ENCODE measurements around the gene ZNF627. TPM values are rescaled to one million over a fixed set of nuclear protein-coding genes. Genes with fewer than 3 reads are reported as not detected.
"Not testable (repeated sequence)": the region's sequence is repeated elsewhere in the genome, so short reads cannot be mapped to it uniquely, and the experiment has no call there.

The ZNF627 gene
- total RNA-seq, 2 donors from 2014 or later, result 8.1 to 8.5 TPM

- peak overlapping the region; percentile 88 to 97 for H3K4me3 Mint-ChIP-seq
- H3K27ac Mint-ChIP-seq, result peak overlapping the region; percentile 74
- ATAC-seq (replicated peaks in 1 of 2) (peak; percentile 72 to 73), DNase-seq (peak; percentile 77 to 79)
- H3K27me3 Mint-ChIP-seq (ENCODE audit: low read depth), result no peaks in the 10 kb centered on the region
- H3K36me3 Mint-ChIP-seq (ENCODE audit: insufficient read depth in 2 of 2), result peaks cover 5 to 6% of the 10 kb centered on the region in 2 donors
- H3K4me1 Mint-ChIP-seq (ENCODE audit: low read depth), result peaks cover 62% of the 10 kb centered on the region
- no peaks in the 10 kb centered on the region for H3K9me3 Mint-ChIP-seq
These were observed 36.8 kb upstream of the ZNF627 start for GRCh38 chr19:11560404-11561051.

- Mint-ChIP-seq H3K4me3 (no peak overlapping the region), H3K9me3 (no peaks in the 10 kb centered on the region), H3K27me3 (ENCODE audit: low read depth) (no peaks in the 10 kb centered on the region), H3K27ac (no peak overlapping the region), H3K36me3 (ENCODE audit: insufficient read depth in 2 of 2) (peaks cover 5% of the 10 kb centered on the region in 2 donors), H3K4me1 (ENCODE audit: low read depth) (peaks cover 47% of the 10 kb centered on the region)
- DNase-seq, result no peak
- ATAC-seq (replicated peaks in 1 of 2), result no peak
These were observed 33.8 kb upstream of the ZNF627 start for GRCh38 chr19:11563532-11563931.

DNA sequence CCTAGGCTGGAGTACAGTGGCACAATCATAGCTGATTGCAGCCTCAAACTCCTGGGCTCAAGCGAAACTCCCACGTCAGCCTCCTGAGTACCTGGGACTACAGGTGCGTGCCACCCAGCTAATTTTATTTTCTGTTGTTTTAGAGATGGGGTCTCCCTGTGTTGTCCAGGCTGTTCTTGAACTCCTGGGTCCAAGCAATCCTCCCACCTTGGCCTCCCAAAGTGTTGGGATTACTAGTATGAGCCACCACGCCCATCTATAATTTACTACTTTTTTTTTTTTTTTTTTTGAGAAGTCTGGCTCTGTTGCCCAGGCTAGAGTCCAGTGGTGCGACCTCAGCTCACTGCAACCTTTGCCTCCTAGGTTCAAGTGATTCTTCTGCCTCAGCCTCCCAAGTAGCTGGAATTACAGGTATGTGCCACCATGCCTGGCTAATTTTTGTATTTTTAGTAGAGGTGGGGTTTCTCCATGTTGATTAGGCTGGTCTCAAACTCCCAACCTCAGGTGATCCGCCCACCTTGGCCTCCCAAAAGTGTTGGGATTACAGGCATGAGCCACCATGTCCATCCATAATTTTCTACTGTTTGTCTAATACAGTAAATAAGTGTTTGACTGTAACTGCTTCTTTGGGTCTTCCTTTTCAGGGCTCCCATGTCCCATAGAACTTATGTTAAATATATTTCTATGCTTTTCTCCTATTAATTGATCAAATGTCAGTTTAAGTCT, 33.0 kb upstream of the ZNF627 start:
- H3K4me1 Mint-ChIP-seq (ENCODE audit: low read depth), result peaks cover 48% of the 10 kb centered on the region
- DNase-seq; H3K27ac Mint-ChIP-seq; H3K36me3 Mint-ChIP-seq (ENCODE audit: insufficient read depth in 2 of 2); H3K4me3 Mint-ChIP-seq; H3K27me3 Mint-ChIP-seq (ENCODE audit: low read depth); H3K9me3 Mint-ChIP-seq; ATAC-seq (replicated peaks in 1 of 2): not testable (repeated sequence)

- not testable (repeated sequence) for H3K4me3 Mint-ChIP-seq; DNase-seq; H3K27me3 Mint-ChIP-seq (ENCODE audit: low read depth); H3K36me3 Mint-ChIP-seq (ENCODE audit: insufficient read depth in 2 of 2); H3K27ac Mint-ChIP-seq; ATAC-seq (replicated peaks in 1 of 2); H3K9me3 Mint-ChIP-seq
- peaks cover 39% of the 10 kb centered on the region for H3K4me1 Mint-ChIP-seq (ENCODE audit: low read depth)
These were observed 31.7 kb upstream of the ZNF627 start for GRCh38 chr19:11565649-11565980.

GRCh38 chr19:11566164-11566563, 31.1 kb upstream of the ZNF627 start:
- no peak overlapping the region for H3K27ac Mint-ChIP-seq
- H3K36me3 Mint-ChIP-seq (ENCODE audit: insufficient read depth in 2 of 2), result peaks cover 0 to 2% of the 10 kb centered on the region in 2 donors
- H3K27me3 Mint-ChIP-seq (ENCODE audit: low read depth), result no peaks in the 10 kb centered on the region
- H3K4me1 Mint-ChIP-seq (ENCODE audit: low read depth), result peaks cover 34% of the 10 kb centered on the region
- no peak for ATAC-seq (replicated peaks in 1 of 2)
- no peaks in the 10 kb centered on the region for H3K9me3 Mint-ChIP-seq
- H3K4me3 Mint-ChIP-seq, result no peak overlapping the region
- no peak for DNase-seq

DNA sequence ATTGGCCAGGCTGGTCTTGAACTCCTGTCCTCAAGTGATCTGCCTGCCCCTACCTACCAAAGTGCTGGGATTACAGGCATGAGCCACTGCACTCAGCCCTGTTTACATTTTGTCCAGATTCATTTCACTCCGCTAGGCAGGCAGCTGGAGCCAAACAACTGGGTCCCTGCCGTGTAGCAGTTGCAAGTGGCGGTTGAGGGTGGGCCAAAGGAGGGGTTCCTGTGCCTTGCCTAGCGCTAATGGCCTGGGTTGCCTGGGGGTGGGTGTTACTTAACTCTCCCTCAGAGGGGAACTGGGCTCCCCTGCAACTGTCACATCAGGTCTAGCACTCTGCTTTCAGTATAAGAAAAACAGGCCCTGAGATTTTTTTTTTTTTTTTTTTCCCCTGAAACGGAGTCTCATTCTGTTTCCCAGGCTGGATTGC, 27.2 kb upstream of the ZNF627 start:
- H3K36me3 Mint-ChIP-seq (ENCODE audit: insufficient read depth in 2 of 2), result peaks cover 0 to 2% of the 10 kb centered on the region in 2 donors
- ATAC-seq (replicated peaks in 1 of 2) (no peak), DNase-seq (no peak)
- no peaks in the 10 kb centered on the region for H3K27me3 Mint-ChIP-seq (ENCODE audit: low read depth)
- no peaks in the 10 kb centered on the region for H3K9me3 Mint-ChIP-seq
- H3K4me1 Mint-ChIP-seq (ENCODE audit: low read depth), result peaks cover 27% of the 10 kb centered on the region
- H3K27ac Mint-ChIP-seq, result no peak overlapping the region
- H3K4me3 Mint-ChIP-seq, result no peak overlapping the region

DNA sequence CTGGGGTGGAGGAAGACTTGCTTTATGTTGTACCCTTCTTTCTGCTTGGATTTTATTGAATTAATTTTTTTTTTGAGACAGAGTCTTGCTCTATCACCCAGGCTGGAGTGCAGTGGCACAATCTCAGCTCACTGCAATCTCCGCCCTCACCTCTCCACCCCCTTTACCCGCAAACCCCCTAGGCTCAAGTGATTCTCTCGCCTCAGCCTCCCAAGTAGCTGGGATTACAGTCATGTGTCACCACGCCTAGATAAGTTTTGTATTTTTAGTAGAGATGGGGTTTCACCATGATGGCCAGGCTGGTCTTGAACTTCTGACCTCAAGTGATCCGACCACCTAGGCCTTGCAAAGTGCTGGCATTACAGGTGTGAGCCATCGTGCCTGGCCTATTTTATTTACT, 23.9 kb upstream of the ZNF627 start:
- not testable (repeated sequence) for H3K27me3 Mint-ChIP-seq (ENCODE audit: low read depth); H3K9me3 Mint-ChIP-seq; ATAC-seq (replicated peaks in 1 of 2); H3K36me3 Mint-ChIP-seq (ENCODE audit: insufficient read depth in 2 of 2); DNase-seq; H3K4me3 Mint-ChIP-seq; H3K27ac Mint-ChIP-seq
- H3K4me1 Mint-ChIP-seq (ENCODE audit: low read depth), result peaks cover 24% of the 10 kb centered on the region

DNA sequence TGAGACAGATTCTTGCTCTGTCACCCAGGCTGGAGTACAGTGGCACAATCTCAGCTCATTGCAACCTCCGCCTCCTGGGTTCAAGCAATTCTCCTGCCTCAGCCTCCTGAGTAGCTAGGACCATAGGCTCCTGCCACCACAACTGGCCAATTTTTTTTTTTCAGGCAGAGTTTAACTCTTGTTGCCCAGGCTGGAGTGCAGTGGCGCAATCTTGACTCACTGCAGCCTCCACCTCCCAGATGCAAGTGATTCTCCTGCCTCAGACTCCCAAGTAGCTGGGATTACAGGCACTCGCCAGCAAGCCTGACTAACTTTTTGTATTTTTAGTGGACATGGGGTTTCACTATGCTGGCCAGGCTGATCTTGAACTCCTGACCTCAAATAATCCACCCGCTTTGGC, 23.5 kb upstream of the ZNF627 start:
- not testable (repeated sequence) for H3K27me3 Mint-ChIP-seq (ENCODE audit: low read depth); H3K27ac Mint-ChIP-seq; DNase-seq; H3K36me3 Mint-ChIP-seq (ENCODE audit: insufficient read depth in 2 of 2); H3K4me3 Mint-ChIP-seq; H3K9me3 Mint-ChIP-seq; ATAC-seq (replicated peaks in 1 of 2)
- H3K4me1 Mint-ChIP-seq (ENCODE audit: low read depth), result peaks cover 19% of the 10 kb centered on the region

GRCh38 chr19:11574689-11575088, 22.6 kb upstream of the ZNF627 start:
- Mint-ChIP-seq H3K36me3 (ENCODE audit: insufficient read depth in 2 of 2) (peaks cover 1 to 3% of the 10 kb centered on the region in 2 donors), H3K27me3 (ENCODE audit: low read depth) (no peaks in the 10 kb centered on the region), H3K9me3 (no peaks in the 10 kb centered on the region), H3K4me3 (no peak overlapping the region), H3K27ac (no peak overlapping the region), H3K4me1 (ENCODE audit: low read depth) (peaks cover 21% of the 10 kb centered on the region)
- ATAC-seq (replicated peaks in 1 of 2) (peak; percentile 73 to 82), DNase-seq (peak in 1 of 2 donors; percentile 42)

DNA sequence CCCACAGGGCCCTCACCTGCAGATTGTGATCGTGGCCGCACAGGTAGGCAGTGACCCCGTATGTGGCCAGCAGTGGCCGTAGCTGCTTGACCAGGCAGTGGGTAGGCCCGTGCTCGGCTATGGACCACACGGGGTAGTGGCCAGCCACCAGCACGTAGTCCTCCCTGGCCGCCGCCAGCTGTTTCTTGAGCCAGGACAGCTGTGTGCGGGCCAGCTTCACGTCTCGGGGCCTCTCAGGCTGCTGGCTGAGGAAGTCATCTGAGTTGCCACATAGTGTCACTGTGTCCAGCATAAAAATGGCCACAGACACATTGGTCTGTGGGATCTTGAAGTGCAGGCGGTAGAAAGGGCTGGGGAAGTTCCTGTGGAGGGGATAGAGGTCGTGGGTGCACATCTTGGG, 21.1 kb upstream of the ZNF627 start:
- Mint-ChIP-seq H3K4me1 (ENCODE audit: low read depth) (peaks cover 32% of the 10 kb centered on the region), H3K9me3 (no peaks in the 10 kb centered on the region), H3K27ac (no peak overlapping the region), H3K27me3 (ENCODE audit: low read depth) (no peaks in the 10 kb centered on the region), H3K4me3 (no peak overlapping the region), H3K36me3 (ENCODE audit: insufficient read depth in 2 of 2) (peaks cover 1 to 3% of the 10 kb centered on the region in 2 donors)
- no peak for DNase-seq
- ATAC-seq (replicated peaks in 1 of 2), result no peak

DNA sequence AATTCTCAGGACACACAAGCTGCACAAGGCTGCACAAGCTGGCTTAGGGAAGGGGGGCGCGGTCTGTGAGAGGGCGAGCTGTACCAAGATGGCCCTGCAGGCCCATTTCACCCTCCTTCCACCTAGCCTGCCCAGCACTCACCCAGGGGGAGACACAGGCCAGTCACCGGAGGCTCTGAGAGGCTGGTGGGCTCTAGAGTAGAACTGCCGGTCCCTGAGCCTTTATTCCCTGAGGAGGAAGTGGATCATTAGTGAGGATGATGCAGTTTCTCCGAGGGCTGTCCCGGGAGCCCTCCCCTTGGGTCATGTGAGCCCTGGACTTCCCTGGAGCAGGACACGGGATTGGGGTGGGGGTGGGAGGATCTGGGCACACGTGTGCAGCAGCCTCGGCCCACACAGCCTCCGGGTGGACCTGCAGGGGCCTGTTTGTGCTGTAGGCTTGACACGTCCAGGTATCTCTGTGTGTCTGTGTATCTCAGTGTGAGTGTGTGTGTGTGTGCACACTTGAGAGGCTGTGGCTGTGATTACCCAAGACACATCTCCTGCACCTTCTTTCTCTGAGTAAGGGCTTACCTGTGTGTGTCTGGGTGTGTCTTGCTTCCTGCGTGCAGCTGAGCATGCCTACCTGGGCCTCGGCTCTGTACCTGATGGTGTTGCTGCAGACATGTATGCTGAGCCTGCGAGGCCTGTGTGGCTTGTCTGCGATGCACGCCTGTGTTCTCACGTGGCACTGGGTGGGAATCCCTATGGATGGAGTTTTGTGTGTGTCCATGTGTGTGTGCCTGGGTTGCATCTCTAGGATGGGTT, 19.6 kb upstream of the ZNF627 start, which contains the start of gene ACP5:
ACP5 (minus strand) TSS at position 195 of the 807 bp plus-strand sequence. CDS start 328 bp downstream, outside the sequence.
- Mint-ChIP-seq H3K27me3 (ENCODE audit: low read depth) (no peaks in the 10 kb centered on the region), H3K36me3 (ENCODE audit: insufficient read depth in 2 of 2) (peaks cover 1 to 3% of the 10 kb centered on the region in 2 donors), H3K4me1 (ENCODE audit: low read depth) (peaks cover 45% of the 10 kb centered on the region), H3K27ac (no peak within 1 kb of the TSS), H3K4me3 (peak within 1 kb of the TSS; percentile 74 to 75), H3K9me3 (no peaks in the 10 kb centered on the region)
- ATAC-seq (replicated peaks in 1 of 2), result no peak
- DNase-seq, result no peak

DNA sequence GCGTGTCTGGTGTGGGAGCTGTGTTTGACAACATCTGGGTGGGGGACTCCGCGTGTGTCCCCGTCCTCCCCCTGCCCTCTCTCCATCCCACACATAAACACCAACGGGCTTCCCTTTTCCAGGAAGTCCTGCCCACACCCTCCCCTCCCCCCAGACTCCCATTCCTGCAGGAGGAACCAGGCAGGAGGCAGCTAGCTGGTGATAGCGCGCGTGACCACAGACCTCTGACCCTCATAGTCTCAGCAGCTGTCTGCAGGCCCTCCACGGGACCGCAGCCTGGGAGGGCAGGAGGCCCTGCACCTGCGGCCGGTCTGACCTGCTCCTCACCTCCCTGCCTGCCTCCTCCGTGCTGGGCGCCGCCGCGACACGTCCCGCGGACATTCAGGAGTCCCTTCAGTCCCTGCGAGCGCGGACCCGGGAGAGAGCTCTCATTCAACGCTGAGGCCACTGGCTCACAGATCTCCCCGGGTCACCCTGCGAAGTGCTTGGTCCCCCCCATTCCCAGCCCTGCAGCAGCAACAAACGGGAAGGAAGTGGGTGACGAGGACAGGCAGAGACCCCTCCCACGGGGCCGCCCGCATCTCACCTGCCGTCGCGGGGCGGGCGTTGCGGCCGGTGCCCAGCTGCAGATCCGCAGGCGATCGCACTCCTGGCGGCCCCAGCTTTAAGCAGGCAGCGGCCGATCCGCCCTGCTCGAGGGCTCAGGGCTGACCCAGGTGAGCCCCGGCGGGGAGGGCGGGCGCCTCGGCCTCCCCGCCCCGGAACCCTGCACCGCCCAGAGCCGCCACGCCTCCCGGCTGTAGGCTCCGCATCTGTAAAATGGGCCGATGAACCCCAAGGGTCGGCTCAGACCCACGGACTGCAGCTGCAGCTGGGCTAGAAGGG, 18.8 kb upstream of the ZNF627 start:
- ATAC-seq (replicated peaks in 1 of 2), result peak; percentile 39 to 59
- Mint-ChIP-seq H3K4me1 (ENCODE audit: low read depth) (peaks cover 47% of the 10 kb centered on the region), H3K27me3 (ENCODE audit: low read depth) (no peaks in the 10 kb centered on the region), H3K36me3 (ENCODE audit: insufficient read depth in 2 of 2) (peaks cover 1 to 3% of the 10 kb centered on the region in 2 donors), H3K27ac (peak overlapping the region; percentile 60), H3K4me3 (peak overlapping the region; percentile 80 to 87), H3K9me3 (no peaks in the 10 kb centered on the region)
- peak; percentile 38 to 52 for DNase-seq
